ENCODE results near the gene CSNK1A1.
"Not testable (repeated sequence)": the region's sequence is repeated elsewhere in the genome, so short reads cannot be mapped to it uniquely, and the experiment has no call there.

DNA sequence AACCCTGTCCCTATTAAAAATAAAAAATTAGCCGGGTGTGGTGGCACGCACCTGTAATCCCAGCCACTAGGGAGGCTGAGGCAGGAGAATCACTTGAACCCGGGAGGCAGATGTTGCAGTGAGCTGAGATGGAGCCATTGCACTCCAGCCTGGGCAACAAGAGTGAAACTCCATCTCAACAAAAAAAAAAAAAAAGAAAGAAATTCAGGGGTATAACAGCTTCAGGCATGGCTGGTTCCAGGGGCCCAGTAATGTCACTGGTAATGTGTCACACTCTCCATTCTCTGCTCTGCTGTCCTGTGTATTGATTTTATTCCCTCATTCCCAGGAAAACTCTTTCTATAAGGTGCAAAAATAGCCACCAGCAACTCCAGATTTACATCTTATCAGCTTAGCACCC, 104.4 kb downstream of the CSNK1A1 start:
- TF ChIP-seq, protein P1, sequence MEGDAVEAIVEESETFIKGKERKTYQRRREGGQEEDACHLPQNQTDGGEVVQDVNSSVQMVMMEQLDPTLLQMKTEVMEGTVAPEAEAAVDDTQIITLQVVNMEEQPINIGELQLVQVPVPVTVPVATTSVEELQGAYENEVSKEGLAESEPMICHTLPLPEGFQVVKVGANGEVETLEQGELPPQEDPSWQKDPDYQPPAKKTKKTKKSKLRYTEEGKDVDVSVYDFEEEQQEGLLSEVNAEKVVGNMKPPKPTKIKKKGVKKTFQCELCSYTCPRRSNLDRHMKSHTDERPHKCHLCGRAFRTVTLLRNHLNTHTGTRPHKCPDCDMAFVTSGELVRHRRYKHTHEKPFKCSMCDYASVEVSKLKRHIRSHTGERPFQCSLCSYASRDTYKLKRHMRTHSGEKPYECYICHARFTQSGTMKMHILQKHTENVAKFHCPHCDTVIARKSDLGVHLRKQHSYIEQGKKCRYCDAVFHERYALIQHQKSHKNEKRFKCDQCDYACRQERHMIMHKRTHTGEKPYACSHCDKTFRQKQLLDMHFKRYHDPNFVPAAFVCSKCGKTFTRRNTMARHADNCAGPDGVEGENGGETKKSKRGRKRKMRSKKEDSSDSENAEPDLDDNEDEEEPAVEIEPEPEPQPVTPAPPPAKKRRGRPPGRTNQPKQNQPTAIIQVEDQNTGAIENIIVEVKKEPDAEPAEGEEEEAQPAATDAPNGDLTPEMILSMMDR (IDR thresholded peaks at IDR 0.05; ENCODE audit: low read depth, low read length, missing input control): not testable (repeated sequence)
- not testable (repeated sequence) for TF ChIP-seq SP1 (IDR thresholded peaks at IDR 0.05); JUND (IDR thresholded peaks at IDR 0.05); RAD21 (IDR thresholded peaks at IDR 0.05); TAF1 (conservative IDR thresholded peaks at IDR 0.05); YY1 (IDR thresholded peaks at IDR 0.05); GABPA (IDR thresholded peaks at IDR 0.05 in 1 of 2, conservative IDR thresholded peaks at IDR 0.05 in 1 of 2); RXRA (IDR thresholded peaks at IDR 0.05)
- TF ChIP-seq, protein P2, sequence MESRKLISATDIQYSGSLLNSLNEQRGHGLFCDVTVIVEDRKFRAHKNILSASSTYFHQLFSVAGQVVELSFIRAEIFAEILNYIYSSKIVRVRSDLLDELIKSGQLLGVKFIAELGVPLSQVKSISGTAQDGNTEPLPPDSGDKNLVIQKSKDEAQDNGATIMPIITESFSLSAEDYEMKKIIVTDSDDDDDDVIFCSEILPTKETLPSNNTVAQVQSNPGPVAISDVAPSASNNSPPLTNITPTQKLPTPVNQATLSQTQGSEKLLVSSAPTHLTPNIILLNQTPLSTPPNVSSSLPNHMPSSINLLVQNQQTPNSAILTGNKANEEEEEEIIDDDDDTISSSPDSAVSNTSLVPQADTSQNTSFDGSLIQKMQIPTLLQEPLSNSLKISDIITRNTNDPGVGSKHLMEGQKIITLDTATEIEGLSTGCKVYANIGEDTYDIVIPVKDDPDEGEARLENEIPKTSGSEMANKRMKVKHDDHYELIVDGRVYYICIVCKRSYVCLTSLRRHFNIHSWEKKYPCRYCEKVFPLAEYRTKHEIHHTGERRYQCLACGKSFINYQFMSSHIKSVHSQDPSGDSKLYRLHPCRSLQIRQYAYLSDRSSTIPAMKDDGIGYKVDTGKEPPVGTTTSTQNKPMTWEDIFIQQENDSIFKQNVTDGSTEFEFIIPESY (IDR thresholded peaks at IDR 0.05): not testable (repeated sequence)
- TF ChIP-seq, protein P3, sequence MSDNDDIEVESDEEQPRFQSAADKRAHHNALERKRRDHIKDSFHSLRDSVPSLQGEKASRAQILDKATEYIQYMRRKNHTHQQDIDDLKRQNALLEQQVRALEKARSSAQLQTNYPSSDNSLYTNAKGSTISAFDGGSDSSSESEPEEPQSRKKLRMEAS (IDR thresholded peaks at IDR 0.05): not testable (repeated sequence)
- TF ChIP-seq, protein P4, sequence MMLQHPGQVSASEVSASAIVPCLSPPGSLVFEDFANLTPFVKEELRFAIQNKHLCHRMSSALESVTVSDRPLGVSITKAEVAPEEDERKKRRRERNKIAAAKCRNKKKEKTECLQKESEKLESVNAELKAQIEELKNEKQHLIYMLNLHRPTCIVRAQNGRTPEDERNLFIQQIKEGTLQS (IDR thresholded peaks at IDR 0.05): not testable (repeated sequence)
- TF ChIP-seq, protein P5, sequence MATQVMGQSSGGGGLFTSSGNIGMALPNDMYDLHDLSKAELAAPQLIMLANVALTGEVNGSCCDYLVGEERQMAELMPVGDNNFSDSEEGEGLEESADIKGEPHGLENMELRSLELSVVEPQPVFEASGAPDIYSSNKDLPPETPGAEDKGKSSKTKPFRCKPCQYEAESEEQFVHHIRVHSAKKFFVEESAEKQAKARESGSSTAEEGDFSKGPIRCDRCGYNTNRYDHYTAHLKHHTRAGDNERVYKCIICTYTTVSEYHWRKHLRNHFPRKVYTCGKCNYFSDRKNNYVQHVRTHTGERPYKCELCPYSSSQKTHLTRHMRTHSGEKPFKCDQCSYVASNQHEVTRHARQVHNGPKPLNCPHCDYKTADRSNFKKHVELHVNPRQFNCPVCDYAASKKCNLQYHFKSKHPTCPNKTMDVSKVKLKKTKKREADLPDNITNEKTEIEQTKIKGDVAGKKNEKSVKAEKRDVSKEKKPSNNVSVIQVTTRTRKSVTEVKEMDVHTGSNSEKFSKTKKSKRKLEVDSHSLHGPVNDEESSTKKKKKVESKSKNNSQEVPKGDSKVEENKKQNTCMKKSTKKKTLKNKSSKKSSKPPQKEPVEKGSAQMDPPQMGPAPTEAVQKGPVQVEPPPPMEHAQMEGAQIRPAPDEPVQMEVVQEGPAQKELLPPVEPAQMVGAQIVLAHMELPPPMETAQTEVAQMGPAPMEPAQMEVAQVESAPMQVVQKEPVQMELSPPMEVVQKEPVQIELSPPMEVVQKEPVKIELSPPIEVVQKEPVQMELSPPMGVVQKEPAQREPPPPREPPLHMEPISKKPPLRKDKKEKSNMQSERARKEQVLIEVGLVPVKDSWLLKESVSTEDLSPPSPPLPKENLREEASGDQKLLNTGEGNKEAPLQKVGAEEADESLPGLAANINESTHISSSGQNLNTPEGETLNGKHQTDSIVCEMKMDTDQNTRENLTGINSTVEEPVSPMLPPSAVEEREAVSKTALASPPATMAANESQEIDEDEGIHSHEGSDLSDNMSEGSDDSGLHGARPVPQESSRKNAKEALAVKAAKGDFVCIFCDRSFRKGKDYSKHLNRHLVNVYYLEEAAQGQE (IDR thresholded peaks at IDR 0.05): not testable (repeated sequence)

All from liver (tissue), 3 donors.